GM12872 (cell line): ENCODE data around the gene PDE6D.

Experiments used
- TF ChIP-seq, protein P1 (sequence below): IDR thresholded peaks from 3 replicates; pipeline ENCODE4 v1.5.1; 2011; ENCODE audit warnings: low read depth, mild to moderate bottlenecking, low read length, moderate library complexity; ENCODE audit not compliant: insufficient read depth

The PDE6D gene

DNA sequence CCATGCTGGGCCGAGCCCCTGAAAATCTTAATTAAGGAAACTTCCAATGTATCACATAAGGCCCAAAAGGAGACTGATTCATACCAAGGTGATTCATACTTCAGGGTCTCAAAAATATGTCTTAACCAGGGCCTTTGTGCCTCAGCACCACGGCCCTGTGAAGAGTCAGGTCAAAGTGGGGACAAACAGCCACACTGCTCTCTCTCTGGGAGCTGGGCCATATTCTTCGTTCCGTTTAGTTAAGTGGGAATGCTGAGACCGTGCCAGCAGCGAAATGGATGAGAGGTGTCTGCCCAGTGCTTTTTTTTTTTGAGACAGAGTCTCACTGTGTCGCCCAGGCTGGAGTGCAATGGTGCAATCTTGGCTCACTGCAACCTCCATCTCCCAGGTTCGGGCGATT is 82.1 kb downstream of the PDE6D start:
- TF ChIP-seq, protein P1, sequence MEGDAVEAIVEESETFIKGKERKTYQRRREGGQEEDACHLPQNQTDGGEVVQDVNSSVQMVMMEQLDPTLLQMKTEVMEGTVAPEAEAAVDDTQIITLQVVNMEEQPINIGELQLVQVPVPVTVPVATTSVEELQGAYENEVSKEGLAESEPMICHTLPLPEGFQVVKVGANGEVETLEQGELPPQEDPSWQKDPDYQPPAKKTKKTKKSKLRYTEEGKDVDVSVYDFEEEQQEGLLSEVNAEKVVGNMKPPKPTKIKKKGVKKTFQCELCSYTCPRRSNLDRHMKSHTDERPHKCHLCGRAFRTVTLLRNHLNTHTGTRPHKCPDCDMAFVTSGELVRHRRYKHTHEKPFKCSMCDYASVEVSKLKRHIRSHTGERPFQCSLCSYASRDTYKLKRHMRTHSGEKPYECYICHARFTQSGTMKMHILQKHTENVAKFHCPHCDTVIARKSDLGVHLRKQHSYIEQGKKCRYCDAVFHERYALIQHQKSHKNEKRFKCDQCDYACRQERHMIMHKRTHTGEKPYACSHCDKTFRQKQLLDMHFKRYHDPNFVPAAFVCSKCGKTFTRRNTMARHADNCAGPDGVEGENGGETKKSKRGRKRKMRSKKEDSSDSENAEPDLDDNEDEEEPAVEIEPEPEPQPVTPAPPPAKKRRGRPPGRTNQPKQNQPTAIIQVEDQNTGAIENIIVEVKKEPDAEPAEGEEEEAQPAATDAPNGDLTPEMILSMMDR: no peak

- TF ChIP-seq, protein P1: no peak
Measured at GRCh38 chr2:231696004-231696367, 85.1 kb downstream of the PDE6D start.

DNA sequence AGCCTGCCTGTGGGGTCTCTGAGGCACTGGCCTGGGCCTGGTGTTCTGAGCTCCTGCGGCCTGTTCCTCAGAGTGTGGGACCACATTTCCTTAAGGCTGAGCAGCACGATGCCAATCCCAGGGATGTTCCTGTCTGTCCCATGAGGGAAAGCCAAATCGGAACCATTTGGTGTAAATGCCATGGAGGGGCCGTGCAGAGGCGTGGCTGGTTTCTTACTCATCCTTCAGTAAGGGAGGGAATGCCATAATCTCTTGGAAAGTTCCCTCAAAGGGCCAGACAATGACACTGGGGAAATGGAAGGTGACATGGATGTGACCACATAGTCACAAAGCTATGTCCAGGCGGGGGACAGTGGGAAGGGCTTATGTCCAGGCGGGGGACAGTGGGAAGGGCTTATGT is 87.1 kb downstream of the PDE6D start:
- TF ChIP-seq, protein P1: no peak

GRCh38 chr2:231692847-231693246 is 88.2 kb downstream of the PDE6D start:
- TF ChIP-seq, protein P1: no peak

GRCh38 chr2:231691251-231691772 is 89.8 kb downstream of the PDE6D start:
- TF ChIP-seq, protein P1: no peak

GRCh38 chr2:231689124-231689893 is 91.8 kb downstream of the PDE6D start:
- TF ChIP-seq, protein P1: no peak

GRCh38 chr2:231688719-231689118 is 92.4 kb downstream of the PDE6D start:
- TF ChIP-seq, protein P1: no peak
